Uterus (tissue), 2 donors: ENCODE results near the gene C1orf105.

Experiments used
- POLR2A ChIP-seq, 2 donors: fragments of 450-650 bp; IDR thresholded peaks; one replicate each; pipeline ENCODE4 v1.6.1; 2016; ENCODE audit warnings: antibody characterized with exemption in 2 of 2, mild to moderate bottlenecking in 1 of 2, moderate library complexity in 1 of 2
- TF ChIP-seq, protein P1 (sequence below), 4 experiments: fragments of 200-600 bp in 2 of 4; fragments of 450-650 bp in 2 of 4; sonication (generic) in 2 of 4; IDR thresholded peaks; one replicate each; pipeline ENCODE4 v1.5.1; 2016 to 2019; ENCODE audit warnings: antibody characterized with exemption in 4 of 4, mild to moderate bottlenecking in 2 of 4, moderate library complexity in 1 of 4

DNA sequence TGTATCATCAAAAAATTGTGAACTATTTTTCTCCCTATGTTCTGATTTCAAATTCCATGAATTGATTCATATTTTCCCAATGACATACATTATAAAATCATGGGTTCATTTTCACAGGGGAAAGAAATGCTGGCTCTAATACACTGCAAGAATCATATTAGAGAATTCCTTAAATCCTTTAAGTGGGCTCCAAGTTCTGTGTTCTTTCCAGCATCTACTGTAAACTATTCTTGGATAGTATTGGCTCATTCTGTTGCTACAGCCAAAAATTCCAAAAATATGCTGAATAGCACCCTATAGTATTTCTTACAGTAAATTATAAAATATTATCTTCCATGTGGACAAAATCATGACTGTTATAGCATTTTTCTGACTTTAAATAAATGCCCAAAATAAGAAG is 19.0 kb upstream of the C1orf105 start:
- TF ChIP-seq, protein P1, sequence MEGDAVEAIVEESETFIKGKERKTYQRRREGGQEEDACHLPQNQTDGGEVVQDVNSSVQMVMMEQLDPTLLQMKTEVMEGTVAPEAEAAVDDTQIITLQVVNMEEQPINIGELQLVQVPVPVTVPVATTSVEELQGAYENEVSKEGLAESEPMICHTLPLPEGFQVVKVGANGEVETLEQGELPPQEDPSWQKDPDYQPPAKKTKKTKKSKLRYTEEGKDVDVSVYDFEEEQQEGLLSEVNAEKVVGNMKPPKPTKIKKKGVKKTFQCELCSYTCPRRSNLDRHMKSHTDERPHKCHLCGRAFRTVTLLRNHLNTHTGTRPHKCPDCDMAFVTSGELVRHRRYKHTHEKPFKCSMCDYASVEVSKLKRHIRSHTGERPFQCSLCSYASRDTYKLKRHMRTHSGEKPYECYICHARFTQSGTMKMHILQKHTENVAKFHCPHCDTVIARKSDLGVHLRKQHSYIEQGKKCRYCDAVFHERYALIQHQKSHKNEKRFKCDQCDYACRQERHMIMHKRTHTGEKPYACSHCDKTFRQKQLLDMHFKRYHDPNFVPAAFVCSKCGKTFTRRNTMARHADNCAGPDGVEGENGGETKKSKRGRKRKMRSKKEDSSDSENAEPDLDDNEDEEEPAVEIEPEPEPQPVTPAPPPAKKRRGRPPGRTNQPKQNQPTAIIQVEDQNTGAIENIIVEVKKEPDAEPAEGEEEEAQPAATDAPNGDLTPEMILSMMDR (IDR thresholded peaks at IDR 0.05) = no peak
- no peak for TF ChIP-seq POLR2A (IDR thresholded peaks at IDR 0.05)
